Measurements from ENCODE around the gene HSPA1A. TPM values are rescaled to one million over a fixed set of nuclear protein-coding genes. Genes with fewer than 3 reads are reported as not detected.
"Not testable (repeated sequence)": the region's sequence is repeated elsewhere in the genome, so short reads cannot be mapped to it uniquely, and the experiment has no call there.

Gene HSPA1A
- total and polyA plus RNA-seq, 4 donors: 90.6 to 1,149 (median 139) TPM

DNA sequence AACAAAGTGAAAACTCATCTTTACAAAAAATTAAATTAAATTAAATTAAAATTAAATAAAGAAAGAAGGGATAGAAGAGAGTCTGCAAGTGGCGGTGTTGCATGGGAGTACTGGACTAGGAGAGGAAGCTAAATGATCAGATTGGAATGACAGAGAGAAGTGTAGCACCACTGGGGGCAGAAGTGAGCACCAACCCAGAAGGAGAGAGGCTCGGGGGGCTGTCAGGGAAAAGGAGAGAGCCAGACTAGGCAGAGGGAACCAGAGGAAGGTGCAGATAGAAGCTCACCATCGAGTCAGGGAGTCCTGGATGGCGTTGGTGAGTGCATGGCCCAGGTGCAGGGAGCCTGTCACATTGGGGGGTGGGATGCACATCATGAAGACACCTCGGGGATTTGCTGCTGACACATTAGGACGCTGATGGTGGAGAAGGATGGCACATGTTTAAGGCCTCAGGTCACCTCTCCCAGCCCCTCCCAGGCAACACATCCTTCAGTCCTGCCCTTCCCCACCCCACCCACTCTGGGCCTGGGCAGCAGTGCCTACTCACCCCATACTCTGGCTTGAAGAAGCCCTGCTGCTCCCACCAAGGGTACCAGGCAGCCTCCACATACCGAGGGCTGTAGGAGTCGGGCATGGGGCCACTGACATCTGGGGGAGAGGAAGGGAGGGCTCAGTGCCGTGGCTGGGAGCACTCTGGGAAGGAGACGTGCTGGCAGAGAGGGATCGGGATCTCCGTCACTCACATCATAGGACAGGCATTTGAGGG is 23.8 kb upstream of the HSPA1A start:
- H3K27ac ChIP-seq (ENCODE audit: low read depth in 1 of 2, low read length in 1 of 2): peak overlapping the region in 1 of 2 donors; percentile 26
- DNase-seq (peak; percentile 68 to 76 (median 70)), ATAC-seq (ENCODE audit: insufficient read depth, low FRiP score) (no peak)
- 71 to 75% methylated on average over 12 of the region's 12 CpGs for WGBS, 2 donors
- H3K36me3 ChIP-seq (ENCODE audit: control insufficient read depth in 4 of 4, insufficient read depth in 4 of 4, low read length in 4 of 4): peaks cover 4 to 15% (median 7%) of the 10 kb centered on the region in 4 donors
- peak; percentile 21 for TF ChIP-seq CTCF (IDR thresholded peaks at IDR 0.05; ENCODE audit: control extremely low read depth, extremely low read depth)
- H3K27me3 ChIP-seq (ENCODE audit: control insufficient read depth in 3 of 3, insufficient read depth in 3 of 3, low read length in 2 of 3): no peaks in the 10 kb centered on the region
- H3K4me1 ChIP-seq (ENCODE audit: control insufficient read depth in 5 of 5, insufficient read depth in 5 of 5, low read length in 5 of 5): peaks cover 0 to 13% (median 5%) of the 10 kb centered on the region in 5 donors
- H3K9me3 ChIP-seq (ENCODE audit: control insufficient read depth in 4 of 4, insufficient read depth in 3 of 4, low read length in 3 of 4): no peaks in the 10 kb centered on the region
- no peak overlapping the region for H3K4me3 ChIP-seq
- H3K9ac ChIP-seq (ENCODE audit: insufficient read depth in 1 of 2, low read length in 2 of 2): no peak overlapping the region

- Histone ChIP-seq H3K4me1 (ENCODE audit: control insufficient read depth in 5 of 5, insufficient read depth in 5 of 5, low read length in 5 of 5) (peaks cover 0 to 13% (median 5%) of the 10 kb centered on the region in 5 donors), H3K9ac (ENCODE audit: insufficient read depth in 1 of 2, low read length in 2 of 2) (no peak overlapping the region), H3K27ac (ENCODE audit: low read depth in 1 of 2, low read length in 1 of 2) (no peak overlapping the region), H3K36me3 (ENCODE audit: control insufficient read depth in 4 of 4, insufficient read depth in 4 of 4, low read length in 4 of 4) (peaks cover 4 to 15% (median 9%) of the 10 kb centered on the region in 4 donors), H3K9me3 (ENCODE audit: control insufficient read depth in 4 of 4, insufficient read depth in 3 of 4, low read length in 3 of 4) (no peaks in the 10 kb centered on the region), H3K4me3 (no peak overlapping the region), H3K27me3 (ENCODE audit: control insufficient read depth in 3 of 3, insufficient read depth in 3 of 3, low read length in 2 of 3) (no peaks in the 10 kb centered on the region)
- no peak for DNase-seq
- TF ChIP-seq CTCF (IDR thresholded peaks at IDR 0.05; ENCODE audit: control extremely low read depth, extremely low read depth): no peak
- no peak for ATAC-seq (ENCODE audit: insufficient read depth, low FRiP score)
- WGBS, 2 donors: 86 to 91% methylated on average over 3 of the region's 3 CpGs
Measured at GRCh38 chr6:31792090-31792374, 23.3 kb upstream of the HSPA1A start.

- TF ChIP-seq CTCF (IDR thresholded peaks at IDR 0.05; ENCODE audit: control extremely low read depth, extremely low read depth): no peak
- H3K36me3 ChIP-seq (ENCODE audit: control insufficient read depth in 4 of 4, insufficient read depth in 4 of 4, low read length in 4 of 4): peaks cover 4 to 15% (median 13%) of the 10 kb centered on the region in 4 donors
Measured at GRCh38 chr6:31792761-31793171, 22.6 kb upstream of the HSPA1A start.

GRCh38 chr6:31793927-31794245 is 21.5 kb upstream of the HSPA1A start:
- Histone ChIP-seq H3K36me3 (ENCODE audit: control insufficient read depth in 4 of 4, insufficient read depth in 4 of 4, low read length in 4 of 4) (peaks cover 4 to 16% (median 15%) of the 10 kb centered on the region in 4 donors), H3K4me1 (ENCODE audit: control insufficient read depth in 5 of 5, insufficient read depth in 5 of 5, low read length in 5 of 5) (peaks cover 0 to 13% (median 5%) of the 10 kb centered on the region in 5 donors), H3K27ac (ENCODE audit: low read depth in 1 of 2, low read length in 1 of 2) (peak overlapping the region in 1 of 2 donors; percentile 97)
- not testable (repeated sequence) for H3K27me3 ChIP-seq (ENCODE audit: control insufficient read depth in 3 of 3, insufficient read depth in 3 of 3, low read length in 2 of 3); H3K9ac ChIP-seq (ENCODE audit: insufficient read depth in 1 of 2, low read length in 2 of 2); ATAC-seq (ENCODE audit: insufficient read depth, low FRiP score); H3K9me3 ChIP-seq (ENCODE audit: control insufficient read depth in 4 of 4, insufficient read depth in 3 of 4, low read length in 3 of 4); DNase-seq; H3K4me3 ChIP-seq
- 93 to 96% methylated on average over 6 of the region's 6 CpGs for WGBS, 2 donors

More at GRCh38 chr6:31792761-31793171, 22.6 kb upstream of the HSPA1A start:
- ATAC-seq (ENCODE audit: insufficient read depth, low FRiP score) (no peak), DNase-seq (no peak)
- 66 to 84% methylated on average over 12 of the region's 12 CpGs for WGBS, 2 donors
- Histone ChIP-seq H3K4me1 (ENCODE audit: control insufficient read depth in 5 of 5, insufficient read depth in 5 of 5, low read length in 5 of 5) (peaks cover 0 to 13% (median 5%) of the 10 kb centered on the region in 5 donors), H3K9me3 (ENCODE audit: control insufficient read depth in 4 of 4, insufficient read depth in 3 of 4, low read length in 3 of 4) (no peaks in the 10 kb centered on the region), H3K27me3 (ENCODE audit: control insufficient read depth in 3 of 3, insufficient read depth in 3 of 3, low read length in 2 of 3) (no peaks in the 10 kb centered on the region), H3K4me3 (no peak overlapping the region), H3K27ac (ENCODE audit: low read depth in 1 of 2, low read length in 1 of 2) (no peak overlapping the region), H3K9ac (ENCODE audit: insufficient read depth in 1 of 2, low read length in 2 of 2) (no peak overlapping the region)

Data from lung (tissue), 12 donors.